GM19023 (cell line): Measurements from ENCODE around the gene FKBP15.
"Not testable (repeated sequence)": the region's sequence is repeated elsewhere in the genome, so short reads cannot be mapped to it uniquely, and the experiment has no call there.

Experiments
- ATAC-seq: cut with Tn5 transposase; IDR thresholded peaks from one replicate; pipeline ENCODE4 v1.9.1; 2021; ENCODE audit warnings: mild to moderate bottlenecking, moderate library complexity; ENCODE audit not compliant: unreplicated experiment

Gene FKBP15

DNA sequence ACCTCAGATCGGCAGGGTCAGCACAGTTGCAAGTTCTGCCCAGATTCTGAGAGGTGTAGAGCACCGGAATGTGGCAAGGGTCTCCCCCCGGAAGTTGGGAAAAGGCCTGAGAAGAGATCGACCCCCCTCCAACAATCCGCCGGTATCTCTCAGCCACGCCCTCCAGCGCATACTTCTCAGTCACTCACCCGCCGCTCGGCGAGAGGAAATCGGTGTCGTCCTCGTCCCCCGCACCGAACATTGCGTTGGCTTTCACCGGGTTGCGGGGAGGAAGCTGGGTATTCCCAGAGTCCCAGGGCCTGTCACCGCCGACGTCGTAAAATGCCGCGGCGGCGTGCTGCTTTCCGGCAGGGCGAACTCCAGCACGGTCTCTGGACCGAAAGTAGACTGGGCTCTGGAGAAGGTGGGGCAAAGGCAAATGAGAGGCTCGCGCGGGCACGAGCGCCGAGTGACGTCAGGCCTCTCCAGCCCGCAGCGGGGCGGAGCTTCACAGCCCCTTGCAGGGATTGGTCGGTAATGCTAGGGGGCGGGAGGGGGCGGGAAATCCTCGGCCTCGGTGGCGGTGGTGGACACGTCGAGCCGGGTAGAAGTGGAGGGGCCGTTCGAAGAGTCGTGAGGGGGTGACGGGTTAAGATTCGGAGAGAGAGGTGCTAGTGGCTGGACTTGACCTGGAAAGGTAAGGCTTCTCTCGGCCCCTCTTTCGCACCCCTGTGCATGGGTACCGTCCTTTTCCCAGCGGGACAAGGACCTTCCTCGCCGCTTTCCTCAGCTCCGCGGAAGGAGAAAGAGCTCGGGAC lies at the start of gene FKBP15, which contains the start of gene SLC31A1:
Gene FKBP15, minus strand, starts transcription at position 275 of the 797 bp plus-strand sequence. Its CDS starts 34 bp downstream, at position 241.
Gene SLC31A1, plus strand, starts transcription at position 542 of the 797 bp plus-strand sequence. CDS start 34,605 bp downstream, outside the sequence.
- peak; percentile 94 for ATAC-seq

GRCh38 chr9:113269871-113270270 lies 48.8 kb upstream of the FKBP15 start:
- no peak for ATAC-seq

DNA sequence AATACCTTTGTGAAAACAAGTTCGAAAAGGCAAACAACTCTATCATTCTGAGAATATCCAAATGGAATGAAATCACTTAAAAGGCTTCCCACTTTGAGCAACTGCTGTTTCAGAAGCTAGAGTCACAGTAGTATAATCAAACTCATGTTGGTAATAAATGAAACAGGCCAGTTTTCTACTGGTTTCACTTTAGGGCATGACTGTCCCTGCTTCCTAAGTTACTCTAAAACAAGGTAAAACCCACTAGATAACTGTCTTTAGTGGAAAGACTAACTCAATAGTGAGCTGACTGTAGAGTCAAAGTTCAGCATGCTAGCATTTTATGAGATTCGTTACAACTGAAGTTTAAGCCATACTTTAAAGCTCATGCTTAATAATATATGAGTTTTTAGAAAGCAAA lies 48.3 kb upstream of the FKBP15 start:
- no peak for ATAC-seq

GRCh38 chr9:113267911-113268566 lies 47.0 kb upstream of the FKBP15 start:
- ATAC-seq, result no peak

GRCh38 chr9:113266174-113266573 lies 45.1 kb upstream of the FKBP15 start:
- ATAC-seq, result no peak

DNA sequence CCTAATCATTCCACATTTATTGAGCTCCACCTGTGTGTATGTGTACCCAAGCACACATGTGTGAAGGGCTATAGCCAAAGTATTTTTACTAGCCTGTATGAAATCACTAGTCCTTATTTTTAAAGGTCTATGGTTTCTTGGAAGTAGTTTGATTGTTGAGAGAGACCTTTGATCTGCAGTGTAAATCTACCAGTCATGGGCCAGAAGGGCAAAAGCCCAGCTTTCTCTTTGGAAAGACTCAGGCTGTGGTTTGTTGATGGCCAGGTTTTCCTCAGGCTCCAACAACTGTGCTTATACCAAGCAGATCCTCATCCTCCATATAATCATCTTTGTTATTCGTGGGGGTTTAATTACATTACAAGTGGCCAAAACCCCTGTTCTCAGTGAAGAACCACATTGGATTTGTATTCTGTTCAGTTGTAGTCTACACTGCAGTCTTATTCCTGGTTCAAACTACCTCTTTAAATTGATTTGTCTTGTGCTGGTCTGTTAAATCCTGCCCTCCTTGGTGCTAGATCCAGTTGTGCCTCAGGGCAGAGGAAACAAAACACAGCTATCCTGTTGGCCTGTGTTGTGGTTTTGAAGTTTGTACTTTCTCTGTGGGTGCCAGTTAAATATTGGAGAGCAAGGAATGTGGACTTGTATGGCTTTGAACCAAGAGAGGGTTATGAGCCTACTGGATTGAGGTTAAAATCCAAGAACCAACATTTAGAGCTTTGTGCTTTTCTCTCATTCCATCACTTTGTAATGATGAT lies 41.0 kb upstream of the FKBP15 start:
- ATAC-seq, result no peak

- ATAC-seq, result no peak
These were observed 37.2 kb upstream of the FKBP15 start for GRCh38 chr9:113258282-113258681.

DNA sequence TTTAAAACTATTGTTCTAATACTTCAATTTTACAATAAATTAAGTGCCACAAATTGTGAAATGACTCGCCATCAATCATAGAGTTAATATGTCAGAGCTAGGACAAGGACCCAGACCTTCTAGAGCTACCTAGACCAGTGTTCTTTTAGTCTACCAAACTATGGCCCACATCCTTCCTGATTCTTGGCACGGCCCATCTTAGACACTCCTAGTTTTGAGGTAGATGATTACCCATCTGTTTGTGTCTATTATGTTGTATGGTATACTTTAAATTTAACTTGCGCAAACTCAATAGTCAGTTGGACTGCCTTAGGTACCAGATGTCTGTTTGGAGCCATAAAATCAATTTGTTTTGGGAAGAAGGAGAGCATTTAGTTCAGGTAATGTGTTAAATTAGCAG lies 36.8 kb upstream of the FKBP15 start:
- ATAC-seq, result no peak

DNA sequence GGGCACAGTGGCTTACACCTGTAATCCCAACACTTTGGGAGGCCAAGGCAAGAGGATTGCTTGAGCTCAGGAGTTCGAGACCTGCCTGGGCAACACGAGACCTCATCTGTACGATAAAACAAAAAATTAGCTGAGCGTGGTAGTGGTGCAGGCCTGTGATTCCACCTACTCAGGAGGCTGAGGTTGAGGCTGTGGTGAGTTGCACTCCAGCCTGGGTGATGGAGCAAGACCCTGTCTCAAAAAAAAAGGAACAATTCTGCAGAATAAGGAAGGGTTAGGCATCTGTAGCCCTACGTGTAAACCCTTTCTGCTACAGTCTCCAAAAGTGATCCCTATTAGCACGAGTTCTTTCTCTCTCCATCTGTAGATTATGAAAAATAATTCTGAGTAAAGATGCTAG lies 34.4 kb upstream of the FKBP15 start:
- no peak for ATAC-seq

DNA sequence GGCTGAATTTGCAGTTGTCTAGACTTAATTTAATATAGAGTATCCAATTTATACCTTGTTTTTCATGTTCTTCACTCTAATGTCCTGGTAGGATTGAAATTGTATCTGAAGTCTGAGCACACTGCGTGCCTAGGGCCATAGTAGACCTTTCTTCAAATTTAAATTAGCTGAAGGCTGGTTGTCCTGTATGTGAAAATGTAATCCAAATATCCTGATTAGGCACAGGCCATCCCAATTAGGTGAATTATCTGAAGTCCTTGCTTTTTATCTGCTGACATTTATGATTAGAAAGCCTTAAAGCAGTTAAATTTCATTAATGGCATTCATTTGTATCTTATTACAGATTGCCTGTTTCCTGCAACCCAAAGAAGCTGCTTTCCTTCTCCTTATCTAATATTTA lies 33.9 kb upstream of the FKBP15 start:
- no peak for ATAC-seq

- ATAC-seq, result no peak
These were observed 29.7 kb upstream of the FKBP15 start for GRCh38 chr9:113250807-113251206.

GRCh38 chr9:113249661-113250060 lies 28.6 kb upstream of the FKBP15 start:
- ATAC-seq, result not testable (repeated sequence)

DNA sequence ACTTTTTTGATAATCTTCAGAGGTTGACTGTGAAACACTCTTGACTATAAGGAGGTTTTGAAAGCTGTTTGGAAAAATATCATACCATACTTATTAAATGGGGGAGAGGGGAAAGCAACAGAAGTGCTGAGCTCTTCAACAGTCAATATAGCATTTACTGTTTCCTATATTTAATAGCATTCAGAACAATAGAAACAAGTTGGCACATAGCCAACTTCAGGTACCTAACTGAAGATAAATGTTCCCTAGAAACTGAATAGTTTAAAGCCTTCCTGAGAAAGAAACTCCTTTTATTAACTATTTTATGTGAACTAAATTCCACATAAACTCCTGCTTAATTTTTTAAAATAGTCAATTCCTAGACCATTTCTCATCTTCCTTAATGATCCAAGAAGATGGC lies 26.6 kb upstream of the FKBP15 start:
- ATAC-seq, result no peak

GRCh38 chr9:113246928-113247327 lies 25.9 kb upstream of the FKBP15 start:
- ATAC-seq, result no peak

DNA sequence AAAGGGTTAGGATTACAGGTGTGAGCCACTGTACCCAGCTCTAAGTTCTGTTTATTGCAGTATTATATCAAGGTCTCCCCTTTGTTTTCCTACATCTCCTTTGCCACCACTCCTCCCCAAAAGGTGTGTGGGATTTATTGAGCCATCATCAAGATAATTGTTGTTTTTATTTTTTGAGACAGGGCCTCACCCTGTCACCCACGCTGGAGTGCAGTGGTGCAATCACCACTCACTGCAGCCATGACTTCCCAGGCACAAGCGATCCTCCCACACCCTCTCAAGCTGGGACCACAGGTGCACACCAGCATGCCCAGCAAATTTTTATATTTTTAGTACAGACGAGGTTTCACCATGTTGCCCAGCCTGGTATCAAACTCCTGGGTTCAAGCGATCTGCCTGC lies 24.8 kb upstream of the FKBP15 start:
- ATAC-seq, result no peak

DNA sequence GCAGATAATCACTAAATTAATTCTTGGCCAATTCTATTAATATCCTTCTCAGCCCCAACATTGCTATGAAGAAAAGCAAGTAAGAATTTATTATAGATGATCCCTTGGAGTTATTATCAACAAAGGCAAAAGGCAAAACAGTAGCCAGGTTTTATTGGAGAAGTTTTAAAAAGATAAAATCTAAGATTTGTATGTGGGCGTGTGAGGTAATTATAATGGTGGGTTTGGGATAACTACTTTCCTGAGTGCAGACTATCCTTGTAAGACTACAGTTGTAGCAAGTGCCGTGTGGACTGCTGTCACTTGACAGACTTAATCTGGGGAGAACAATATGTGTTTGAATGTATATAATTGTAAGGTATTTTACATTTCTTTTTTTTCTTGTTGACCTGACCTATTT lies 23.5 kb upstream of the FKBP15 start:
- no peak for ATAC-seq

GRCh38 chr9:113241161-113241560 lies 20.1 kb upstream of the FKBP15 start:
- ATAC-seq, result no peak

DNA sequence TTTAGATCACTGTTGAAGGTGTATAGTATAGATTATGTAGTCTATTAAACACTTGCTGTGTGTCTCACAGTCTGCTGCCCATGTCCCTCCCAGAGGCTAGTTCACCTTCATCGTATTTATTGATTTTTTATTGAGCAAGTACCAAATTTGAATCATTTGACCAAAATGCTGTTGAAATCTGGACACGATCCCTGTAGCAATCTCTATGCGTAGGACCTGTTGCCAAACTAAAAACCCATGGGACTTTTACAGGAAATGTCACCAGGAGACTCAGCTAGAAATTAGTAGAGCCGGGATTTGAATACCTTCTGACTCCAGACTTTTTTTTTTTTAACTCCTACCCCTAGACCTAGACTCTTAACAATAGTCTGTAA lies 17.8 kb upstream of the FKBP15 start:
- no peak for ATAC-seq

DNA sequence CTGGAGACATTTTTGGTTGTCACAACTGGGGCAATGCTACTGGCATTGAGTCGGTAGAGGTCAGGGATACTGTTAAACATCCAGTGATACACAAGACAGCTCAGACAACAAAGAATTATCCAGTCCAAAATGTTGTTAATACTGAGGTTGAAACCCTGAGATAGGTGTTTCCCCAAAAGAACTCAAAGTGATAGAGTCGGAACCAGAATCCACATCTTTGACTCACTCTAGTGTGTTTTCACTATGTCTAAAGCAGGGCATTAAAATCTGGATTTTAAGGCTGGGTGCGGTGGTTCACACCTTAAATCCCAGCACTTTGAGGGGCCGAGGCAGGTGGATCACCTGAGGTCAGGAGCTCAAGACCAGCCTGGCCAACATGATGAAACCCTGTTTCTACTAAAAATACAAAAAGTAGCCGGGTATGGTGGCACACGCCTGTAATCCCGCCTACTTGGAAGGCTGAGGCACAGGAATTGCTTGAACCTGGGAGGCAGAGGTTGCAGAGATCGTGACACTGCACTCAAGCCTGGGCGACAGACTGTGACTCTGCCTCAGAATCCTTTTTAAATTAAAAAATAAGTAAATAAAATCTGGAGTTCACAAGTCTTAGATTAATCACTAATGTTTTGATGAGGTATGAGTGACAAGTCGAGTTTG lies 17.3 kb upstream of the FKBP15 start:
- no peak for ATAC-seq

DNA sequence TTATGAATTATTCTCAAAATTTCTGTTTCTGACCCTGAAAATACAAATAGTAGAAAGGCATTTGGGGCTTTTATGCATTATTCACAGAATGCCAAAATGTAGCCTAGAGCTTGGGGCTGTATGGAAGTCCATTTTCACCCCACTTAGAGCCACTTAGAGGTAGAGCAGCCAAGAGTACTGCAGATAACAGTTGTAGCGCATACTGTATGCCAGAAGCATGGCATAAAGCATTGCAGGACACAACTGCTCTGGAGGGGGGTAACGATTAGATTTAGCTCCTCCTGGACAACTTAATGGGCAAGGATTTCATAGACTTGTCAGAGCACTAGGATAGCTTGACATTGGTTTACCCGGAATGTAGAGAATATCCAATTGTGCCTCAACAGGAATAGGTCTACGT lies 15.9 kb upstream of the FKBP15 start:
- no peak for ATAC-seq

DNA sequence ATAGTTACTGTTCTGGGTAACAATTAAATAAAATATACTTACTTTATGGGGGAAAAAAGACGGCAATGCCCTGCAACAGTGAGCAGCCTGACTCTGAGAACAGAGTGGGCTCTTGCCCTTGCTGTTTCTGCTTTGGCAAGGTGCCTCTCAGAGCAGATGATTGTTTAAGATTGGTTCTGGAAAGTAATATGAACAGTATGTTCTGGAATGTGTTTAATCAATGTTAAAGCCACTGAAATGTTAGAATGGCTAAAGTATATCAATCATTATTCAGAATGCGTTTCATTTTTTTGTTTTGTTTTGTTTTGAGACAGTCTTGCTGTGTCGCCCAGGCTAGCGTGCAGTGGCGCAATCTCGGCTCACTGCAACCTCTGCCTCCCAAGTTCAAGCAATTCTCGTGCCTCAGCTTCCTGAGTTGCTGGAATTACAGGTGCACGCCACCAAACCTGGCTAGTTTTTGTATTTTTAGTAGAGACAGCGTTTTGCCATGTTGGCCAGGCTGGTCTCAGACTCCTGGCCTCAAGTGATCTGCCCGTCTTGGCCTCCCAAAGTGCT lies 14.7 kb upstream of the FKBP15 start:
- not testable (repeated sequence) for ATAC-seq
